Left lung (tissue), 14 donors: ENCODE data around the gene OR9Q2. TPM values are rescaled to one million over a fixed set of nuclear protein-coding genes. Genes with fewer than 3 reads are reported as not detected.

Experiments
- ATAC-seq: fragments of 200-7000 bp; cut with Tn5 transposase; one replicate; pipeline ENCODE4 v1.9.1; 2020; ENCODE audit warnings: moderate library complexity
- DNase-seq, 4 donors: peaks; one replicate each; pipeline ENCODE4 v3.0.0-alpha.2; 2013 to 2020
- H3K27ac ChIP-seq, 2 donors: fragments of 200-600 bp; sonication (generic) in 1 of 2; one replicate each; pipeline versions ENCODE4 v1.5.0 to v1.8.0; 2020 to 2021
- H3K27me3 ChIP-seq, 2 donors: fragments of 200-600 bp; sonication (generic) in 1 of 2; one replicate each; pipeline versions ENCODE4 v1.5.0 to v1.8.0; 2020 to 2021
- H3K36me3 ChIP-seq, 2 donors: fragments of 200-600 bp; sonication (generic) in 1 of 2; one replicate each; pipeline versions ENCODE4 v1.5.0 to v1.8.0; 2020 to 2021
- H3K4me1 ChIP-seq, 2 donors: fragments of 200-600 bp; one replicate each; pipeline ENCODE4 v1.8.0; 2021
- H3K4me3 ChIP-seq, 2 donors: fragments of 200-600 bp; sonication (generic) in 1 of 2; one replicate each; pipeline versions ENCODE4 v1.5.0 to v1.8.0; 2020 to 2021; ENCODE audit warnings: mild to moderate bottlenecking in 1 of 2
- H3K9me3 ChIP-seq, 2 donors: fragments of 200-600 bp; sonication (generic) in 1 of 2; one replicate each; pipeline versions ENCODE4 v1.5.0 to v1.8.0; 2020 to 2021
- CTCF ChIP-seq, 2 donors: fragments of 200-600 bp; sonication (generic) in 1 of 2; IDR thresholded peaks; one replicate each; pipeline versions ENCODE4 v1.5.0 to v1.8.0; 2021; ENCODE audit warnings: antibody characterized with exemption in 2 of 2
- intact Hi-C, 2 donors: fragments of 100-400 bp; cut with DNase I; formaldehyde crosslinking; loops; one replicate each; pipeline versions ENCODE4 v1.11.2 to v1.14.2; 2022
- long read RNA-seq, 12 donors: library from polyadenylated mRNA in 2 of 12; unstranded in 2 of 12; transcript quantifications; one replicate each; pipeline ENCODE4 v2.0.0 and lab custom pipeline, GENCODE V29; 2019 to 2026
- polyA plus RNA-seq, 6 donors: library from polyadenylated mRNA; unstranded; fragments of 120-200 nt; gene quantifications; one replicate each; pipeline ENCODE4 v1.2.1, GENCODE V29; 2013; ENCODE audit not compliant: insufficient read length in 6 of 6
- total RNA-seq, 2 donors: library from RNA; stranded (reverse); fragmentation: NEBNext Ultra II Directional; extraction: Animal tissue kit (Norgen Biotek cat#: 25700); gene quantifications; one replicate each; pipeline ENCODE4 v1.2.1, GENCODE V29; 2021
- donor health status: DM: no; HTN: yes; CAD: no.
- donor health status: DM: no; HTN: no; CAD: no.

The OR9Q2 gene
- total RNA-seq (not detected), polyA plus RNA-seq (not detected)
- long read RNA-seq, donor 1, result 0 reads
- long read RNA-seq, donor 2, result 0 reads
- long read RNA-seq, donor 3, result 0 reads
- long read RNA-seq, donor 4, result 0 reads
- long read RNA-seq, donor 5, result 0 reads
- long read RNA-seq, donor 6, result 0 reads
- long read RNA-seq, donor 7, result 0 reads
- long read RNA-seq, donor 8, result 0 reads
- long read RNA-seq, donor 9, result 0 reads
- long read RNA-seq, donor 10, result 0 reads
- long read RNA-seq, donor 11, result 0 reads
- long read RNA-seq, donor 12, result 0 reads

GRCh38 chr11:58188770-58189169 lies at the start of gene OR9Q2:
TSS of gene OR9Q2 (plus strand) at chr11:58189070. CDS start at chr11:58190491, 1,421 bp downstream.
- ATAC-seq (no peak), DNase-seq (no peak)
- H3K4me1 ChIP-seq, result no peaks in the 10 kb centered on the region
- H3K9me3 ChIP-seq, result no peaks in the 10 kb centered on the region
- TF ChIP-seq CTCF (IDR thresholded peaks at IDR 0.05), result no peak
- intact Hi-C loops, result no loop called here
- no peak within 1 kb of the TSS for H3K27ac ChIP-seq
- no peaks in the 10 kb centered on the region for H3K36me3 ChIP-seq
- H3K4me3 ChIP-seq, result no peak within 1 kb of the TSS
- no peaks in the 10 kb centered on the region for H3K27me3 ChIP-seq

GRCh38 chr11:58142761-58143160 lies 46.1 kb upstream of the OR9Q2 start:
- Histone ChIP-seq H3K27ac (no peak overlapping the region), H3K4me1 (no peaks in the 10 kb centered on the region), H3K9me3 (no peaks in the 10 kb centered on the region), H3K4me3 (no peak overlapping the region), H3K36me3 (no peaks in the 10 kb centered on the region), H3K27me3 (no peaks in the 10 kb centered on the region)
- intact Hi-C loops, result no loop called here
- no peak for ATAC-seq
- peak in 1 of 4 donors; percentile 35 for DNase-seq
- TF ChIP-seq CTCF (IDR thresholded peaks at IDR 0.05), result no peak

GRCh38 chr11:58152781-58153180 lies 36.1 kb upstream of the OR9Q2 start:
- Histone ChIP-seq H3K27me3 (no peaks in the 10 kb centered on the region), H3K4me1 (no peaks in the 10 kb centered on the region), H3K9me3 (no peaks in the 10 kb centered on the region), H3K27ac (no peak overlapping the region), H3K36me3 (no peaks in the 10 kb centered on the region), H3K4me3 (no peak overlapping the region)
- no peak for TF ChIP-seq CTCF (IDR thresholded peaks at IDR 0.05)
- DNase-seq, result no peak
- no peak for ATAC-seq
- intact Hi-C loops, result no loop called here

GRCh38 chr11:58164389-58164788 lies 24.5 kb upstream of the OR9Q2 start:
- TF ChIP-seq CTCF (IDR thresholded peaks at IDR 0.05), result no peak
- no peaks in the 10 kb centered on the region for H3K4me1 ChIP-seq
- intact Hi-C loops, result no loop called here
- no peak for DNase-seq
- no peaks in the 10 kb centered on the region for H3K9me3 ChIP-seq
- H3K27ac ChIP-seq, result no peak overlapping the region
- H3K36me3 ChIP-seq, result no peaks in the 10 kb centered on the region
- no peak for ATAC-seq
- no peak overlapping the region for H3K4me3 ChIP-seq
- H3K27me3 ChIP-seq, result no peaks in the 10 kb centered on the region

GRCh38 chr11:58164990-58165389 lies 23.9 kb upstream of the OR9Q2 start:
- DNase-seq, result no peak
- H3K27ac ChIP-seq, result no peak overlapping the region
- no peak overlapping the region for H3K4me3 ChIP-seq
- no peaks in the 10 kb centered on the region for H3K36me3 ChIP-seq
- no peak for ATAC-seq
- no peaks in the 10 kb centered on the region for H3K27me3 ChIP-seq
- no peaks in the 10 kb centered on the region for H3K9me3 ChIP-seq
- TF ChIP-seq CTCF (IDR thresholded peaks at IDR 0.05), result no peak
- no peaks in the 10 kb centered on the region for H3K4me1 ChIP-seq
- intact Hi-C loops, result no loop called here
